Smooth muscle cell (in vitro differentiated cells): Measurements from ENCODE around the gene DIP2A. TPM values are rescaled to one million over a fixed set of nuclear protein-coding genes. Genes with fewer than 3 reads are reported as not detected.

Experiments
- DNase-seq: peaks from one replicate; lab custom pipeline; 2025; ENCODE audit not compliant: unreplicated experiment; lab: John Stamatoyannopoulos, UW
- H2AFZ ChIP-seq: fragments of 200-600 bp; sonication (generic); 2 replicates; pipeline ENCODE4 v1.6.0; 2016; ENCODE audit warnings: antibody characterized with exemption, low read depth, mild to moderate bottlenecking
- H3F3A ChIP-seq: fragments of 200-600 bp; sonication (generic); 2 replicates; pipeline ENCODE4 v1.6.0; 2017; ENCODE audit warnings: antibody characterized with exemption, low read depth
- H3K27ac ChIP-seq: fragments of 200-600 bp; sonication (generic); 2 replicates; pipeline ENCODE4 v1.5.1; 2016; ENCODE audit warnings: low read depth, mild to moderate bottlenecking
- H3K27me3 ChIP-seq: fragments of 200-600 bp; sonication (generic); 2 replicates; pipeline ENCODE4 v1.6.1; 2016; ENCODE audit warnings: low read depth, mild to moderate bottlenecking
- H3K36me3 ChIP-seq: fragments of 200-600 bp; sonication (generic); 2 replicates; pipeline ENCODE4 v1.5.1; 2016; ENCODE audit warnings: low read depth
- H3K4me1 ChIP-seq: fragments of 200-600 bp; sonication (generic); 2 replicates; pipeline ENCODE4 v1.5.1; 2016; ENCODE audit warnings: low read depth
- H3K4me2 ChIP-seq: fragments of 200-600 bp; sonication (generic); 2 replicates; pipeline ENCODE4 v1.6.0; 2016; ENCODE audit warnings: mild to moderate bottlenecking
- H3K4me3 ChIP-seq: fragments of 200-600 bp; sonication (generic); 2 replicates; pipeline ENCODE4 v1.5.1; 2016; ENCODE audit warnings: mild to moderate bottlenecking
- H3K79me2 ChIP-seq: fragments of 200-600 bp; sonication (generic); 2 replicates; pipeline ENCODE4 v1.6.0; 2016; ENCODE audit warnings: low read depth, mild to moderate bottlenecking
- H3K9ac ChIP-seq: fragments of 200-600 bp; sonication (generic); 2 replicates; pipeline ENCODE4 v1.6.0; 2016; ENCODE audit warnings: low read depth
- H3K9me3 ChIP-seq: fragments of 200-600 bp; sonication (generic); replicated peaks from 2 replicates; pipeline ENCODE4 v1.5.1; 2016; ENCODE audit warnings: low read depth
- H4K20me1 ChIP-seq: fragments of 200-600 bp; sonication (generic); 2 replicates; pipeline ENCODE4 v1.6.0; 2016; ENCODE audit warnings: low read depth
- WGBS: methylation state at CpG from one replicate; pipeline ENCODE4 v1.1.7; 2016; ENCODE audit warnings: low lambda C conversion rate; 5-methylcytosine and 5-hydroxymethylcytosine counted together
- polyA plus RNA-seq: library from polyadenylated mRNA; unstranded; fragments of >200 nt; fragmentation: Nextera tagmentation; extraction: Ambion mirVana; gene quantifications from 2 replicates; pipeline ENCODE4 v1.2.1, GENCODE V29; 2016
- total RNA-seq: library from RNA; depleted of rRNA; stranded (reverse); fragments of >200 nt; gene quantifications from 2 replicates; pipeline ENCODE4 v1.2.3, GENCODE V29; 2014
- TF ChIP-seq, protein P1 (sequence below): fragments of 200-600 bp; sonication (generic); IDR thresholded peaks from 2 replicates; pipeline ENCODE4 v1.5.1; 2017; ENCODE audit warnings: borderline replicate concordance, mild to moderate bottlenecking, antibody characterized with exemption; ENCODE audit not compliant: insufficient read depth, poor library complexity, severe bottlenecking

The DIP2A gene
- total and polyA plus RNA-seq, 2 experiments from 2014 or later: 11.5 to 24.8 TPM

DNA sequence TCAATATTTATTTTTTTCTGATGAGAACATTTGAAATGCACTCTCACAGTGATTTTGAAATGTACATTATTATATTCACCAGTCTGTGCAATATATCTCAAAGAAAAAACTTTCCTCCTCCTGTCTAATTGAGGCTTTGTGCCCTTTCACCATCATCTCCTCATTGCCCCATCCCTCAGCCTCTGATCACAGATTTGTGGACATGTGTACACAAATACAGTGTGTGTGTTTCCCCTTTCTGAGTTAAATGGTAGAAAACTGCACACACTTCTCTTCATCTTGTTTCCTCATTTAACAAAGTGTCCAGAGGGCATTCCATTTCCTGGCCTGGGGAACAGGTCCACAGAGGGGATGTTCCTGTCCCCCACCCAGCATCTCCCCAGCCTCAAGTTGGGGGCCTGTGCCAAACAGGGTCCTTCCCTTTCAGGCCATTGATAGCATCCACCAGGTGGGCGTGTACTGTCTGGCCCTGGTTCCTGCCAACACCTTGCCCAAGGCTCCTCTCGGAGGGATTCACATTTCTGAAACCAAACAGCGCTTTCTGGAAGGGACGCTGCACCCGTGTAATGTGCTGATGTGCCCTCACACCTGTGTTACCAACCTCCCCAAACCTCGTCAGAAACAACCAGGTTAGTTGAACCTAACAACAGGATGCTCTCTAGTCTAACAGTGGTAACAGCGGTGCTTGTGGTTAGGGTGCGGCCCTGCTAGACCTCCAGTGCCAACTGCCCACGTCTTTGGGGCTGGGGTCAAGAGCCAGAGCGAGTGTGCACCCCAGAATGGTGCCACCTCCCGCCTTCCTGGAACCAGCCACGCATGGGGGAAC, 91.6 kb downstream of the DIP2A start:
- no peak for DNase-seq
- 95% methylated on average over 12 of the region's 12 CpGs for WGBS
- no peaks in the 10 kb centered on the region for H3K9me3 ChIP-seq
- no peaks in the 10 kb centered on the region for H3F3A ChIP-seq
- no peaks in the 10 kb centered on the region for H3K79me2 ChIP-seq
- H3K4me2 ChIP-seq: no peak overlapping the region
- no peaks in the 10 kb centered on the region for H3K27me3 ChIP-seq
- H3K4me3 ChIP-seq: no peak overlapping the region
- no peak overlapping the region for H2AFZ ChIP-seq
- TF ChIP-seq, protein P1, sequence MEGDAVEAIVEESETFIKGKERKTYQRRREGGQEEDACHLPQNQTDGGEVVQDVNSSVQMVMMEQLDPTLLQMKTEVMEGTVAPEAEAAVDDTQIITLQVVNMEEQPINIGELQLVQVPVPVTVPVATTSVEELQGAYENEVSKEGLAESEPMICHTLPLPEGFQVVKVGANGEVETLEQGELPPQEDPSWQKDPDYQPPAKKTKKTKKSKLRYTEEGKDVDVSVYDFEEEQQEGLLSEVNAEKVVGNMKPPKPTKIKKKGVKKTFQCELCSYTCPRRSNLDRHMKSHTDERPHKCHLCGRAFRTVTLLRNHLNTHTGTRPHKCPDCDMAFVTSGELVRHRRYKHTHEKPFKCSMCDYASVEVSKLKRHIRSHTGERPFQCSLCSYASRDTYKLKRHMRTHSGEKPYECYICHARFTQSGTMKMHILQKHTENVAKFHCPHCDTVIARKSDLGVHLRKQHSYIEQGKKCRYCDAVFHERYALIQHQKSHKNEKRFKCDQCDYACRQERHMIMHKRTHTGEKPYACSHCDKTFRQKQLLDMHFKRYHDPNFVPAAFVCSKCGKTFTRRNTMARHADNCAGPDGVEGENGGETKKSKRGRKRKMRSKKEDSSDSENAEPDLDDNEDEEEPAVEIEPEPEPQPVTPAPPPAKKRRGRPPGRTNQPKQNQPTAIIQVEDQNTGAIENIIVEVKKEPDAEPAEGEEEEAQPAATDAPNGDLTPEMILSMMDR: no peak
- H3K27ac ChIP-seq: no peak overlapping the region
- no peak overlapping the region for H3K9ac ChIP-seq
- no peaks in the 10 kb centered on the region for H4K20me1 ChIP-seq
- H3K4me1 ChIP-seq: no peaks in the 10 kb centered on the region
- no peaks in the 10 kb centered on the region for H3K36me3 ChIP-seq

GRCh38 chr21:46551636-46552241, 93.0 kb downstream of the DIP2A start:
- Histone ChIP-seq H3K4me1 (no peaks in the 10 kb centered on the region), H3K36me3 (no peaks in the 10 kb centered on the region), H3K27ac (no peak overlapping the region), H3F3A (no peaks in the 10 kb centered on the region), H3K27me3 (no peaks in the 10 kb centered on the region), H4K20me1 (no peaks in the 10 kb centered on the region), H2AFZ (no peak overlapping the region), H3K9me3 (no peaks in the 10 kb centered on the region), H3K4me3 (no peak overlapping the region), H3K9ac (no peak overlapping the region), H3K79me2 (no peaks in the 10 kb centered on the region), H3K4me2 (no peak overlapping the region)
- DNase-seq: no peak
- TF ChIP-seq, protein P1: no peak
- WGBS: 95% methylated on average over 24 of the region's 24 CpGs

DNA sequence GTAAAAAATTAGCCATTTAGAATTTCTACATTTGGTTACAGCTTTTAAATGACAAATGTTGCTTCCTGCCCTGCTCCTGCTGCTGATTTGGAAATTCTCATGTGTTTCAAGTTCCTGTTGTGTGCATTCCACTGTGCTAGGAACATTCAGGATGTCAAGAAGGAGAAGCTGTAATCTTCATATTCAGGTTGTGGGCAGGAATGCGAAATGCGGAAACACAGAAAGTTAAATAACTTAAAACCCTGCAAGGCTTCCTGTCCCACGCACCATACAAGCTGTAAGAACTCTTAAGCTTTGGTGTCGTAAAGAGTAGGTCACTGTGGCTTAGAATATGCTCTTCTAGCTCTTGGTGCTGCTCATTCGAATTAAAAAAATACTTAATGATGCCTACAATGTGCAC, 93.6 kb downstream of the DIP2A start:
- H3K4me3 ChIP-seq: no peak overlapping the region
- H3K79me2 ChIP-seq: no peaks in the 10 kb centered on the region
- H4K20me1 ChIP-seq: no peaks in the 10 kb centered on the region
- no peak for DNase-seq
- H3K36me3 ChIP-seq: no peaks in the 10 kb centered on the region
- H2AFZ ChIP-seq: no peak overlapping the region
- TF ChIP-seq, protein P1: no peak
- H3K9me3 ChIP-seq: no peaks in the 10 kb centered on the region
- H3K4me1 ChIP-seq: no peaks in the 10 kb centered on the region
- no peak overlapping the region for H3K27ac ChIP-seq
- H3K4me2 ChIP-seq: no peak overlapping the region
- WGBS: 97% methylated on average over 5 of the region's 5 CpGs
- H3F3A ChIP-seq: no peaks in the 10 kb centered on the region
- no peaks in the 10 kb centered on the region for H3K27me3 ChIP-seq
- no peak overlapping the region for H3K9ac ChIP-seq
